ENCODE results near the gene HYPK.
"Not testable (repeated sequence)": the region's sequence is repeated elsewhere in the genome, so short reads cannot be mapped to it uniquely, and the experiment has no call there.

The HYPK gene

DNA sequence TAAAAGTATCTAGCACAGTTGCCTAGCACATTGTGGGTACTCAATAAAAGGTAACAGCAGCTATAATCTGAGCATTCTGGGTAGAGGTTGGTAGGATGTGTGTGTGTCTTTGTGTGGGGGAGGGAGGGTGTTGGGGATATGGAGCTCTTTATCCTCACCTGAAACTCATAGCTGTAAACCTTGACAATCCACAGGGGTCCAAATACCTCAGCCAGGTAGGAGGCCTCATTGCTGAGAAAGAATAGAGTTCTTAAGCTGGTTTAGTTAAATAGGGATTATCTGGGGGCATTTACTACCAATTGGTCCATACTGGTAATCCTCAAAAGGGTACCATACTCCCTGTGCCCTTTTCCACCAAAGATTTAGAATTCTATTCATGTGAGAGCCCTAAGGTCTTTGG lies 4.4 kb upstream of the HYPK start:
- FAIRE-seq, result no peak

GRCh38 chr15:43796566-43796965 lies 3.8 kb upstream of the HYPK start:
- no peak for FAIRE-seq

- FAIRE-seq, result no peak
Observed at GRCh38 chr15:43799209-43799944, 1.0 kb upstream of the HYPK start.

GRCh38 chr15:43799945-43800285 lies 484 bp upstream of the HYPK start, which contains the start of gene SERINC4:
Gene SERINC4 (minus strand): TSS chr15:43800220. CDS start chr15:43799986, 234 bp downstream.
- no peak for FAIRE-seq

- FAIRE-seq, result not testable (repeated sequence)
Observed at GRCh38 chr15:43802676-43803075, 2.3 kb downstream of the HYPK start.

- no peak for FAIRE-seq
Observed at GRCh38 chr15:43808435-43808950, 8.1 kb downstream of the HYPK start.

- no peak for FAIRE-seq
Observed at GRCh38 chr15:43808960-43809678, 8.7 kb downstream of the HYPK start.

DNA sequence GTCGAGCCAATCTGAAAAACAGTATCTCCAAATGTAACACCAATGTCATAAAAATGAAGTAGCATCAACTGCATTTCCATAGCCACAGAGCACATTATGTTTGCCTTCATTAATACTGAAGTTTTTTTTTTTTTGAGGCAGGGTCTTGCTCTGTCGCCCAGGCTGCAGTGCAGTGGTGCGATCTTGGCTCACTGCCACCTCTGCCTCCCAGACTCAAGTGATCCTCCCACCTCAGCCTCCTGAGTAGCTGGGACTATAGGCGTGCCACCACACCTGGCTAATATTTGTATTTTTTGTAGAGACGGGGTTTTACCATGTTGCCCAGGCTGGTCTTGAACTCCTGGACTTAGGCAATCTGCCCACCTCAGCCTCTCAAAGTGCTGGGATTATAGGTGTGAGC lies 14.7 kb downstream of the HYPK start:
- FAIRE-seq, result not testable (repeated sequence)

GRCh38 chr15:43821505-43821904 lies 21.1 kb downstream of the HYPK start:
- FAIRE-seq, result no peak

- FAIRE-seq, result peak; percentile 84
Observed at GRCh38 chr15:43824302-43825246, 24.2 kb downstream of the HYPK start, which contains the start of gene MFAP1. Gene MFAP1 (minus strand): TSS chr15:43824690. CDS start chr15:43824569, 121 bp downstream.

GRCh38 chr15:43825305-43825704 lies 24.9 kb downstream of the HYPK start:
- not testable (repeated sequence) for FAIRE-seq

DNA sequence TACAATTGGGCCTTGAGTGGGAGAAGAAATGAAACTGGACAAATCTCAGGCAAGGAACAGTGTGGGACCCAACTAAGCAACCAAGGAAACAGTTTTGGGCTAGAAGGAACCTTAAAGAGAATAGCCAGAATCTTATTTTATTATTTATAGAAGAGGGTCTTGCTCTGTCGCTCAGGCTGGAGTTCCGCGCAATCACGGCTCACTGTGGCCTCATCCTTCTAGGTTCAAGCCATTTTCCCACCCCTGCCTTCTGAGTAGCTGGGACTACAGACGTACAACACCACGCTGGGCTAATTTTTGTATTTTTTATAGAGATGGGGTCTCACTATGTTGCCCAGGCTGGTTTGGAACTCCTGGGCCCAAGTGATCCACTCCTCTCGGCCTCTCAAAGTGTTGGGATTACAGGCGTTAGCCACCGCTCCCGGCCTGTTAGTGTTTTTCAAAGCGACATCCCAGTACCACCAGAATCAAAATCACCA lies 25.7 kb downstream of the HYPK start:
- no peak for FAIRE-seq

DNA sequence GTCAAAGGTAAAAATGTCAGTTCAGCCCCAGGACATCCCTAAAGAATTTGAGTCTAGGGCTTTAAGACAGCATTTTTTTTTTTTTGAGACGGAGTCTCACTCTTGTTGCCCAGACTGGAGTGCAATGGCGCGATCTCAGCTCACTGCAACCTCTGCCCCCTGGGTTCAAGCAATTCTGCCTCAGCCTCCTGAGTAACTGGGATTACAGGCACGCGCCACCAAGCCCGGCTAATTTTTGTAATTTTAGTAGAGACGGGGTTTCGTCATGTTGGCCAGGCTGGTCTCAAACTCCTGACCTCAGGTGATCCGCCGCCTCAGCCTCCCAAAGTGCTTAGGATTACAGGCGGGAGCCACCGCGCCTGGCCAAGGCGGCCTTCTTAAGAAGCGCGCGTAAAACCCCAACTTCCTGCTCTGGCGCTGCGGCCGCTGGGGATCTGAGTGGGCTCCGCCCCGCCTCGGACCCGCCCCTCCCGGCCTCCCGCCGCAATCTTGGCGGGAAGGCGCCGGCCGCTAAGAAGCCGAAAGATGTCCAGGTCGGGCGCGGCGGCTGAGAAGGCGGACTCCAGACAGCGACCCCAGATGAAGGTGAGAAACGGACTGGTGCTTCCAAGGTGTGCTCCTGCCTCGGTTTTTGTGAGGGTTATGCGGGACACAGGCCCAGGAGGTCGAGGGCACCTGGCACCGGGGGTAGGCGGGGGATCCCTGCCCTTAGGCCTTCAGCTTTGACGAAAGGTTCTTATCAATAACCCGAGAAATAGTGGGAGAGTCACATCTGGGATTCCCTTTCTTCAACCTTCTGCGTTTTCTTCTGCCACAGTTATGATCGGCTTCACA lies 26.3 kb downstream of the HYPK start, which contains the start of gene WDR76:
WDR76 (plus strand) TSS at position 495 of the 834 bp plus-strand sequence; CDS start at position 526, 31 bp downstream.
- no peak for FAIRE-seq

- FAIRE-seq, result no peak
Observed at GRCh38 chr15:43828061-43828657, 27.8 kb downstream of the HYPK start.

GRCh38 chr15:43829951-43830540 lies 29.6 kb downstream of the HYPK start:
- not testable (repeated sequence) for FAIRE-seq

DNA sequence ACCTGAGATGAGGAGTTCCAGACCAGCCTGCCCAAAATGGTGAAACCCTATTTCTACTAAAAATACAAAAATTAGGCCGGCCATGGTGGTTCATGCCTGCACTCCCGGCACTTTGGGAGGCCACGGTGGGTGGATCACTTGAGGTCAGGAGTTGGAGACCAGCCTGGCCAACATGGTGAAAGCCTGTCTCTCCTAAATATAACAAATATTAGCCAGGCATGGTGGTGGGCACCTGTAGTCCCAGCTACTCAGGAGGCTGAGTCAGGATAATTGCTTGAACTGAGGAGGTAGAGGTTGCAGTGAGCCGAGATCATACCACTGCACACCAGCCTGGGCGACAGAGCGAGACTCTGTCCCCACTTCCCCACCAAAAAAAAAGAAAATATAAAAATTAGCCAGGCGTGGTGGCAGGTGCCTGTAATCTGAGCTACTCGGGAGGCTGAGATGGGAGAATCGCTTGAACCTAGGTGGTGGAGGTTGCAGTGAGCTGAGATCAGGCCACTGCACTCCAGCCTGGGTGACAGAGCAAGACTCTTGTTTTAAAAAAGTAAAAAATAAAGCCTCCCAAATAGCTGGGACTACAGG lies 30.4 kb downstream of the HYPK start:
- not testable (repeated sequence) for FAIRE-seq

GRCh38 chr15:43831519-43832052 lies 31.2 kb downstream of the HYPK start:
- FAIRE-seq, result not testable (repeated sequence)

GRCh38 chr15:43832485-43832884 lies 32.1 kb downstream of the HYPK start:
- FAIRE-seq, result not testable (repeated sequence)

DNA sequence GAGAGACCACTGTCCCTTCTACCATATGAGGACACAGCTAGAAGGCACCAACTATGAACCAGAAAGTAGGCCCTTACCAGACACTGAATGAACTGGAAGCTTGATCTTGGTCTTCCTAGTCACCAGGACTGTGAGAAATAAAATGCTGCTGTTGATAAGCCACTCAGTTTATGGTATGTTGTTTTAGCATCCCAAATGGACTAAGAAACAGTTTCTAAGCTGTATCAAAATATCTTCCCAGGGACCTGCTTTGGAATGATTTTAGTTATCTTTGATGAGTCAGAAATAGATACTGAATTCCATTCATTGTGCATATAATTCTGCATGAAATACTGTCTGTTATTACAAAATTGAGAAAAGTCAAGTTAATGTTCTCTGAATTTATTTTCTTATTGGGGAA lies 45.0 kb downstream of the HYPK start:
- FAIRE-seq, result no peak

GRCh38 chr15:43851251-43851650 lies 50.9 kb downstream of the HYPK start:
- FAIRE-seq, result no peak
